ENCODE results near the gene FGD1.

The FGD1 gene

DNA sequence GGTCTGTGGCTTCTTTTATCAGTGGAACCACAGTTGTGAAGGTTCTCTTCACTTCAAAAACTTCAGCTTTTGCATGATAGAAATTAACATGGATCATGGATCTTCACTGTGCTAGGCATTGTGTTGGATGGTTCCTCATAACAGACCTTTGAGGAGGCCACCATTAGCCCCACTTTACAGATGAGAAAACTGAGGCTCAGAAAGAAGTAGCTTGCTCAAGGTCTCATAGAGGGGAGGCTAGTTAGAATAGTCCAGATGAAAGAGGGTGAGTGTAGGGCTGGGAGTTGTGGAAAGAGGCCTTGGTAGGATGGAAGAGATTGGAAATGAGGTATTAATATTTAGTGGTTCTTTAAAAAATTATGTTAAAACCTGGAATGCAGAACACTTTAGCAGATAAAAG lies 53.2 kb downstream of the FGD1 start:
- DNase-seq (ENCODE audit: insufficient read length, low spot score) (no peak), FAIRE-seq (no peak)
- TF ChIP-seq TAF1 (IDR thresholded peaks at IDR 0.05; ENCODE audit: low read depth, low read length) (no peak), SPI1 (IDR thresholded peaks at IDR 0.05; ENCODE audit: low read depth, low read length) (no peak), PAX5 (IDR thresholded peaks at IDR 0.05; ENCODE audit: insufficient read depth, low read length, severe bottlenecking) (no peak), POLR2AphosphoS5 (IDR thresholded peaks at IDR 0.05; ENCODE audit: low read depth, low read length) (no peak), POLR2A (IDR thresholded peaks at IDR 0.05; ENCODE audit: low read depth, low read length) (no peak), POU2F2 (IDR thresholded peaks at IDR 0.05; ENCODE audit: low read depth, low read length) (no peak)

DNA sequence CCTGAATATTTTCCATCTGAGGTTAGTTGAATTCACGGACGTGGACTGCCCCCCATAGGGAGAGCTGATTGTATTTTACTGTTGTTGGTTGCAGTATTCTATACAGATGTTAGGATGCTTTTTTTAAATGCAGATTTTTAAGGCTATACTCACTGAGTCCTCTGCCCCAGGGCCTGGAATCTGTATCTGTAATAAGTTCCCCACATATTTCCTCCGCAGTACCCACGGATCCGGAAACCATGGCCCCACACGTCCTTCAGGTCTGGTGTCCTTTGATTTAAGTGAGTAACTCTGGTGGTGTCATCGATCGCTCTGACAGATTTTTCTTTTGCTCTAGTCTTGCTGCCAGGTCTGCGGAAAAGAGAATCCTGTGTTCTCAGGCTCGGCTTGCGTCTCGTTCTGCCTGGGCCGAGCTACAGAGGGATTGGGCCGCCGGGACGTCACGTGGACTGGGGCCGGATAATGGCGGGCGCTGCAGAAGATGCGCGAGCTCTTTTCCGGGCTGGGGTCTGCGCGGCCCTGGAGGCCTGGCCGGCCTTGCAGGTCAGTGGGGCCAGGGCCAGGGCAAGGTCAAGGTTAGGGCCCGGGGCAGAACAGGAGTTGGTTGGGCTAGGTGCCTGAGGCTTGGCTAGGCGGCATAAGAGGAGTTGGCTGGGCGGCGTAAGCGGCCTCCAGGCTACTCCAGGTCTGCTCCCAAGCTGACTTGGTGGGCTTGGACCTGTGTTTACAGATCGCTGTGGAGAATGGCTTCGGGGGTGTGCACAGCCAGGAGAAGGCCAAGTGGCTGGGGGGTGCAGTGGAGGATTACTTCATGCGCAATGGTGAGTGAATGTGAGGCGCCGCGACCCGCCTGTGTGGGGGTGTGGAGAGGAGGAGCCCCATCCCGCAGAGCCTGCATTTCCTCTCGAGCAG lies 55.8 kb downstream of the FGD1 start, which contains the start of gene TSR2:
Gene TSR2, plus strand, starts transcription at position 445 of the 912 bp plus-strand sequence. Its CDS starts 18 bp downstream, at position 463.
- DNase-seq (ENCODE audit: insufficient read length, low spot score): peak; percentile 51
- peak; percentile 61; the same call in 1 of the 2 replicates for TF ChIP-seq POLR2AphosphoS5 (IDR thresholded peaks at IDR 0.05; ENCODE audit: low read depth, low read length)
- TF ChIP-seq PAX5 (IDR thresholded peaks at IDR 0.05; ENCODE audit: insufficient read depth, low read length, severe bottlenecking): no peak
- peak; percentile 75 for TF ChIP-seq TAF1 (IDR thresholded peaks at IDR 0.05; ENCODE audit: low read depth, low read length)
- no peak for TF ChIP-seq SPI1 (IDR thresholded peaks at IDR 0.05; ENCODE audit: low read depth, low read length)
- TF ChIP-seq POLR2A (IDR thresholded peaks at IDR 0.05; ENCODE audit: low read depth, low read length): peak; percentile 61; the same call in 1 of the 2 replicates
- peak; percentile 90 for FAIRE-seq

DNA sequence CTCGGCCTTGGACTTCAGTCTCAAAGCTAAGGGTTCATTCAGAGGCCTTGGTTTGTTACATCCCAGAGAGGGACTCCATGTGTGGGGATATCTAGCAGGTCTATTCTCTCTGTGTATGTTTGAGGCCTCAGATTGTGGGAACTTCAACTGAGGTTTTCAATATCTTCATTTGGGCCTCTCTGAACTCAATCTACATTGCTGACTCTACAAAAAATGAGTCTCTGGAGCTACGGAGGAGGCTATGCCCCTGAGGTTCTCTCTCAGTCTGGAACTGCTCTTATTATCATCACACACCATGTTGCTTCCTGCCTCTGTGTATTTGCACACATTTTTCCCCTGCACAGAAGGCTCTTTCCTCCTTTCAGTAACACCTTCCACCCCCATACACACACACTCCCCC lies 60.9 kb downstream of the FGD1 start:
- DNase-seq (ENCODE audit: insufficient read length, low spot score) (no peak), FAIRE-seq (no peak)
- TF ChIP-seq POLR2A (IDR thresholded peaks at IDR 0.05; ENCODE audit: low read depth, low read length) (no peak), POU2F2 (IDR thresholded peaks at IDR 0.05; ENCODE audit: low read depth, low read length) (no peak), POLR2AphosphoS5 (IDR thresholded peaks at IDR 0.05; ENCODE audit: low read depth, low read length) (no peak), SPI1 (IDR thresholded peaks at IDR 0.05; ENCODE audit: low read depth, low read length) (no peak), TAF1 (IDR thresholded peaks at IDR 0.05; ENCODE audit: low read depth, low read length) (no peak), PAX5 (IDR thresholded peaks at IDR 0.05; ENCODE audit: insufficient read depth, low read length, severe bottlenecking) (no peak)

DNA sequence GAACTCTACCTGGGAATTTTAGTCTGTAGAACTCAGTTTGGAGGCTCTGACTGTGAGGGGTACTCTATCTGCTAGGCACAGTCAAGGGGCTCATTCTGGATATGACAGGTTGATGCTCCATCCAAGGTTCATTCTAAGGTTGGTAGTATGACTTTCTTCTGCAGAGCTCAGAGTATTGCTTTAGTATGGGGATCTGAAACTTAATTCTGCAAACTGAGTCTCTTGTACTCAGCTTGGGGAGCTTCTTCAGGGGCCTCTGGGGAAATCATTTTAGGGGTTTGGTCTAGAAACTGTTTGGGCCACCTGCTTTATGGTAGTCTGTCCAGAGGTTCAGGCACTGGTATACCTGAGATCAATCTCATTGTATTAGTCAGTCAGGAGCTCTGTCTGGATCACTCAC lies 65.5 kb downstream of the FGD1 start:
- FAIRE-seq (no peak), DNase-seq (ENCODE audit: insufficient read length, low spot score) (no peak)
- peak; percentile 43 for TF ChIP-seq SPI1 (IDR thresholded peaks at IDR 0.05; ENCODE audit: low read depth, low read length)
- no peak for TF ChIP-seq POU2F2 (IDR thresholded peaks at IDR 0.05; ENCODE audit: low read depth, low read length)

DNA sequence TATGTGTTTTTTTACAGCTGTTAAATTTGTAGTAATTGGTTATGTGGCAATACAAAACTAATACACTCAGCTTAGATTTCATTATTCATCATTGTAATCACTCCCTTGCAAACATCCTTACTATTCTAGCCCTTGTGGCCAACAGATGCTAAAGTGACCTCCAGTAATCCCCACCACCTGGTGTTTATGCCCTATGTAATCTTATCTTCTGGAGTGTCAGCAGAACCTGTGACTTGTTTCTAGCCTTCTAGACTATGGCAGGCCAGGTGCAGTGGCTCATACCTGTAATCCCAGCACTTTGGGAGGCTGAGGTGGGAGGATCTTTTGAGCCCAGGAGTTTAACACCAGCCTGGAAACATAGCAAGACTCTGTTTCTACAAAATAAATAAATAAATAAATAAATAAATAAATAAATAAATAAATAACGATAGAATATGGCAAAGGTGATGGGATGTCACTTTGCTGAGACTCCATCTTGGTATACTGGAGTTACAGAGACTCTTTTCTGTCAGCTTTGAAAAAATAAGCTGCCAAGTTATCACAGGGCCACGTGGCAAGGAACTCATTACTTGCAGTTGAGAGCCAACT lies 68.1 kb downstream of the FGD1 start:
- DNase-seq (ENCODE audit: insufficient read length, low spot score): no peak
- FAIRE-seq: no peak
- TF ChIP-seq POLR2A (IDR thresholded peaks at IDR 0.05; ENCODE audit: low read depth, low read length): no peak
- no peak for TF ChIP-seq PAX5 (IDR thresholded peaks at IDR 0.05; ENCODE audit: insufficient read depth, low read length, severe bottlenecking)
- no peak for TF ChIP-seq POU2F2 (IDR thresholded peaks at IDR 0.05; ENCODE audit: low read depth, low read length)
- no peak for TF ChIP-seq POLR2AphosphoS5 (IDR thresholded peaks at IDR 0.05; ENCODE audit: low read depth, low read length)
- no peak for TF ChIP-seq SPI1 (IDR thresholded peaks at IDR 0.05; ENCODE audit: low read depth, low read length)
- TF ChIP-seq TAF1 (IDR thresholded peaks at IDR 0.05; ENCODE audit: low read depth, low read length): no peak

DNA sequence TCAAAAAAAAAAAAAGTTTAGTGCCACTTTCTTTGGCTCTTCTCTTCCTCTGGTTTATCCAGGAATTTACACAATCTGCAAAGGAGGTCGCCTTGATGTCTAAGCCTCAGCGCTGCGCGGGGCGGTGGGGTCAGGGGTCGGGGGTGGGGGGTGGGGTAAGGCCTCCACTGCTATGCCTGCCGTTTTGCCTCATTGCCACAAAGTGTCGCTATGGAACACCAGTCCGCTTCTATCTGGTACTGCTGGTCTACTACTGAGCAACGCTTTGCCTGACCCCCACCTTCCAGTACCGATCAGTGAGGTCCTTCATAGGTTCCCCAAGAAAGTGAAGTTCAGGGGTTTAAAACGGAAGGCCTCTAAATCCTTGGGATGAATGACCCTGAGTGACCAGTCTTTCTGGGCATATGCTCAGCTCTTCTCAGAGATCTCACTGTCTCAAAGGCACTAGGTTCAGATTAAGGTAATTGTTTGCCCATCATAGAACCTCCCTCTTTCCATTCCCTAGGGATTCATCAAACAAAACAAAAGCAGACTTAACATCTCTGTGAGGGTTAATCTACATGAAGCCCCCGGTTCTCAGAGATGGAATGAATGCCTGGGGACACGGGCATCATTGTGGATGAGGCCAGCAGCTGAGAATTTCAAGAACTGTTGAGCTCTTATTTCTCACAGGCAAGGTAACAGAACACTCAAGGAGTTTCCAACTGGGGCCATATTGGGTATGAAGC lies 72.7 kb downstream of the FGD1 start:
- no peak for DNase-seq (ENCODE audit: insufficient read length, low spot score)
- TF ChIP-seq POLR2AphosphoS5 (IDR thresholded peaks at IDR 0.05; ENCODE audit: low read depth, low read length) (no peak), POU2F2 (IDR thresholded peaks at IDR 0.05; ENCODE audit: low read depth, low read length) (no peak), PAX5 (IDR thresholded peaks at IDR 0.05; ENCODE audit: insufficient read depth, low read length, severe bottlenecking) (no peak), POLR2A (IDR thresholded peaks at IDR 0.05; ENCODE audit: low read depth, low read length) (no peak), TAF1 (IDR thresholded peaks at IDR 0.05; ENCODE audit: low read depth, low read length) (no peak), SPI1 (IDR thresholded peaks at IDR 0.05; ENCODE audit: low read depth, low read length) (no peak)
- peak; percentile 87 for FAIRE-seq

DNA sequence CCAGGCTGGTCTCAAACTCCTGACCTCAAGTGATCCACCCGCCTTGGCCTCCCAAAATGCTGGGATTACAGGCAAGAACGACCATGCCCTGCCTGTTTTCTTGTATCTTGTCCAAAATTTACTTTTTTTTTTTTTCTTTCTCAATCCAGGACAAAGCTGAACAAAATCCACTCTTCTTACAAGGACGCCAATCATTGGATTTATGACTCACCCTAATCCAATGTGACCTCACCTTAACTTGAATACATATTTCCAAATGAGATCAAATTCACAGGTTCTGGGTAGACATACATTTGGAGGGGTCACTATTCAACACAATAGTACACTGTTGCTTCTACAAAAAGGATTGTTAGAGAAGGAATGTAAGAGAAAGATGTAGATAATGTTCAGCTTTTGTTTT lies 73.9 kb downstream of the FGD1 start:
- FAIRE-seq (no peak), DNase-seq (ENCODE audit: insufficient read length, low spot score) (no peak)
- TF ChIP-seq SPI1 (IDR thresholded peaks at IDR 0.05; ENCODE audit: low read depth, low read length): no peak

DNA sequence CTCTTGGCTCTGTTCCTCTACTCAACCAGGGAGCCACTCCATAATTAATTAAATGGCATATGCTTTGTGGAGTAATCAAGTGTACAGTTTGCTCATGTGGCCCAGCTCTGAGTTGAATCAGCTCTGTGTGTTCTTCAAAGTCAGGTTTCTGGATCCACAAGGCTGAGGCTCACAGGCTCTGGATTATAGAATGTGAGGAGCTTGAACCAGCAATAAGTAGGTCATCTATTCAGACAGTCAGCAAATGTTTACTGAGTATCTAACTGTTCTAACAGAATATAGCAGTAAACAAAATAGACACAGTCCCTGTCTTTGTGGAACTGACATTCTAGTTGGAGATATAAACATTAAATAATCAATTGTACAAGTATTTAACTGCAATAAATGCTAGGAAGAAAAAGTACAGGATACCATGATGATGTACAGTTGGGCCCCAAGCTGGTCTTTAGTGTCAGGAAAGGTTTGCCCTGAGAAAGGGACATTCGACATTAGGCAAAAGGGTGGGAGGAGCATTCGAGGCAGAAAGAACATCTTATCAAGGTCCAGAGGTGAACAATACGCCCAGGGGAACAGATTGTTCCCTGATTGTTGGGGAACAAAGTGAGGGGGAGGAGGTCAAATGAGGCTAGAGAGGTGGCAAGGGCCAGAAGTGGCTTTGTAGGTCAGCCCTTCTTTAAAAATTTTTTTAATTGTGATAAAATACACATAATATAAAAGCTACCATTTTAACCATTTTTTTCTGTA lies 76.3 kb downstream of the FGD1 start:
- DNase-seq (ENCODE audit: insufficient read length, low spot score) (no peak), FAIRE-seq (no peak)
- no peak for TF ChIP-seq TAF1 (IDR thresholded peaks at IDR 0.05; ENCODE audit: low read depth, low read length)
- TF ChIP-seq POU2F2 (IDR thresholded peaks at IDR 0.05; ENCODE audit: low read depth, low read length): no peak
- TF ChIP-seq PAX5 (IDR thresholded peaks at IDR 0.05; ENCODE audit: insufficient read depth, low read length, severe bottlenecking): no peak
- TF ChIP-seq POLR2AphosphoS5 (IDR thresholded peaks at IDR 0.05; ENCODE audit: low read depth, low read length): no peak
- no peak for TF ChIP-seq SPI1 (IDR thresholded peaks at IDR 0.05; ENCODE audit: low read depth, low read length)
- no peak for TF ChIP-seq POLR2A (IDR thresholded peaks at IDR 0.05; ENCODE audit: low read depth, low read length)

DNA sequence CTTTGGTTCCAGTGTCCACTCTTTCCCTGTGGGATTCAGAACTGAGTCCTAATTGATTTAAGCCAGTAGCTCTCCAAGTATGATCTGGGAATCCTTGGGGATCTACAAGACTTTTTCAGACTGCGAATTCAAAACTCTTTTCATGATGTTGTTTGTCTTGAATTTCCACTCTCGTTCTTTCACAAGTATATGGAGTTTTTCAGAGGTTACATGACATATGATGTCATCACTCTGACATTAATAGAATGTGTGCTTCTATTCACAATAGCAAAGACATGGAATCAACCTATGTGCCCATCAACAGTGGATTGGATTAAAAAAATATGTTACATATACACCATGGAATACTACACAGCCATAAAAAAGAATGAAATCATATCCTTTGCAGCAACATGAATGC lies 79.1 kb downstream of the FGD1 start:
- TF ChIP-seq POU2F2 (IDR thresholded peaks at IDR 0.05; ENCODE audit: low read depth, low read length) (no peak), TAF1 (IDR thresholded peaks at IDR 0.05; ENCODE audit: low read depth, low read length) (no peak)
- DNase-seq (ENCODE audit: insufficient read length, low spot score) (no peak), FAIRE-seq (no peak)

Measured in GM12891 (cell line).